A549 treated with Mapracorat at 1 μM for 4 hours (cell line): ENCODE results near the gene SPP1. TPM values are rescaled to one million over a fixed set of nuclear protein-coding genes. Genes with fewer than 3 reads are reported as not detected.

Experiments
- total RNA-seq: library from RNA; stranded (reverse); fragments of 200-300 nt; extraction: Qiagen RNA extraction; gene quantifications from 5 replicates; pipeline ENCODE4 v1.2.3, GENCODE V29; 2022

Gene SPP1
- 148 to 200 TPM (median 167 TPM) in 5 replicates for total RNA-seq

DNA sequence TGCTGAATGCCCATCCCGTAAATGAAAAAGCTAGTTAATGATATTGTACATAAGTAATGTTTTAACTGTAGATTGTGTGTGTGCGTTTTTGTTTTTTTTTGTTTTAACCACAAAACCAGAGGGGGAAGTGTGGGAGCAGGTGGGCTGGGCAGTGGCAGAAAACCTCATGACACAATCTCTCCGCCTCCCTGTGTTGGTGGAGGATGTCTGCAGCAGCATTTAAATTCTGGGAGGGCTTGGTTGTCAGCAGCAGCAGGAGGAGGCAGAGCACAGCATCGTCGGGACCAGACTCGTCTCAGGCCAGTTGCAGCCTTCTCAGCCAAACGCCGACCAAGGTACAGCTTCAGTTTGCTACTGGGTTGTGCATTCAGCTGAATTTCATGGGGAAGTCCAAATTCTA, at the start of gene SPP1:
SPP1 (plus strand) TSS at position 249 of the 400 bp plus-strand sequence. CDS start 1,182 bp downstream, outside the sequence.

GRCh38 chr4:88007304-88008121, 32.0 kb downstream of the SPP1 start, which contains the start of gene PKD2:
Gene PKD2 (plus strand): TSS chr4:88007635. CDS start chr4:88007734, 99 bp downstream.

Other genes starting within 250 kb of the SPP1 start
- gene IBSP, start 176.2 kb upstream of the SPP1 start, total RNA-seq, result not detected in 5 replicates
- not detected in 5 replicates for gene MEPE, start 142.7 kb upstream of the SPP1 start, total RNA-seq
- gene PKD2, start 31.9 kb downstream of the SPP1 start, total RNA-seq, result 14.7 to 21.8 TPM (median 20.3 TPM) in 5 replicates
- gene ABCG2, start 182.9 kb downstream of the SPP1 start, total RNA-seq, result 17.1 to 18.0 TPM (median 17.4 TPM) in 5 replicates